ENCODE measurements around the gene TUBGCP3. TPM values are rescaled to one million over a fixed set of nuclear protein-coding genes. Genes with fewer than 3 reads are reported as not detected.

TUBGCP3 gene
- total and polyA plus RNA-seq, 9 donors = 19.4 to 58.0 (median 29.5) TPM

DNA sequence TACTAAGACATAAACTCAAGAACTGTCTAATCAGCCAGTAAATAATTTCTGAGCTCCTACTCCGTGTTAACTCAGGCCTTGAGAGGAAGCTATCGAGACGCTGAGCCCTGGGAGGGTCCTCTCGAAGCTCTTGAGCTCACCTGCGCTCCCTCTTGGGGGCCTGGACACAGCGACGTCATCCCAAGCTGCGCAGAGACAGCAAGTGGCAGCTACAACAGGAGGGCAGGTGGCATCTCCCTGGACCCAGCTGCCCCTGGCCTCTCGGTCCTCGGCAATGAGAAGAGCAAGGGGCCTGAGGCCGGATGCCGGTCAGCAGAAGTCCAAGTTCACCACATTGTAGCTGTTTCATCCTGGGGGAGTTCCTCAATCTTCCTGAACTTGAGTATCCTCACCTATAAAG, 30.5 kb upstream of the TUBGCP3 start:
- Histone ChIP-seq H3K27ac (no peak overlapping the region), H3K4me3 (no peak overlapping the region), H3K9me3 (no peaks in the 10 kb centered on the region), H3K4me1 (ENCODE audit: insufficient read depth) (peaks cover 2% of the 10 kb centered on the region), H3K36me3 (no peaks in the 10 kb centered on the region), H3K27me3 (no peaks in the 10 kb centered on the region)
- DNase-seq = no peak
- intact Hi-C loops (cut with DNase I) = no loop called here
- WGBS, 3 donors = 86 to 94% (median 92%) methylated on average over 12 of the region's 12 CpGs
- TF ChIP-seq POLR2A (IDR thresholded peaks at IDR 0.05) = no peak
- TF ChIP-seq, protein P1, sequence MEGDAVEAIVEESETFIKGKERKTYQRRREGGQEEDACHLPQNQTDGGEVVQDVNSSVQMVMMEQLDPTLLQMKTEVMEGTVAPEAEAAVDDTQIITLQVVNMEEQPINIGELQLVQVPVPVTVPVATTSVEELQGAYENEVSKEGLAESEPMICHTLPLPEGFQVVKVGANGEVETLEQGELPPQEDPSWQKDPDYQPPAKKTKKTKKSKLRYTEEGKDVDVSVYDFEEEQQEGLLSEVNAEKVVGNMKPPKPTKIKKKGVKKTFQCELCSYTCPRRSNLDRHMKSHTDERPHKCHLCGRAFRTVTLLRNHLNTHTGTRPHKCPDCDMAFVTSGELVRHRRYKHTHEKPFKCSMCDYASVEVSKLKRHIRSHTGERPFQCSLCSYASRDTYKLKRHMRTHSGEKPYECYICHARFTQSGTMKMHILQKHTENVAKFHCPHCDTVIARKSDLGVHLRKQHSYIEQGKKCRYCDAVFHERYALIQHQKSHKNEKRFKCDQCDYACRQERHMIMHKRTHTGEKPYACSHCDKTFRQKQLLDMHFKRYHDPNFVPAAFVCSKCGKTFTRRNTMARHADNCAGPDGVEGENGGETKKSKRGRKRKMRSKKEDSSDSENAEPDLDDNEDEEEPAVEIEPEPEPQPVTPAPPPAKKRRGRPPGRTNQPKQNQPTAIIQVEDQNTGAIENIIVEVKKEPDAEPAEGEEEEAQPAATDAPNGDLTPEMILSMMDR (IDR thresholded peaks at IDR 0.05) = no peak
- TF ChIP-seq EP300 (IDR thresholded peaks at IDR 0.05) = no peak

DNA sequence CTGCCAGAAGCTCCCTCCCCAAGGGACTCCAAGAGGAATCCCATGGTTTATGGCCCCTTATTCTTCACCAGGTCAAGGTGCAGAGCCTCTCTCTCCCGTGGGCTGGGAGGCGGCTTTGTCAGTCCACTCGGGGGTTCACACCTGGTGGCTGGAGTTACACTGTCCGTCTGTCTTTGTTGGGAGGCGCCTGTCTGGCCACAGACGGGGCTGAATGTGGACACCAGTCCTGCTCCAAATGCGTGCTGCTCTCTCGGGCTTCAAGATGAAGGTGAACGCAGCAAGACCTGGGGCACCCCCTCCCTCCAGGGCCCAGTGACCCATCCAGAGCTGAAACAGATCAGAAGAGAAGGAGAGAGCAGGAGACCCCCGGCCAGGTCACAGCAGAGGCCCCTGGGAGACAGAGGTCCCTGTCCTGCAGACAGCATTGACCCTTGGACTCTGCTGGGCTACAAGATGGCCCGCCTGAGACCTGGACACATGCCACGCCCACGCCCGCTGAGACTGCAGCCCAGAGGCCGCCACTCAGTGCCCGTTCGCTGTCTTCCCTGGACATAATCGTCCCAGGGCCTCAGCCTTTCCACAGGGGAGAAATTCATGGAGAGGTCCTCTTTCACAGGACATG, 29.9 kb upstream of the TUBGCP3 start:
- H3K4me1 ChIP-seq (ENCODE audit: insufficient read depth) = peaks cover 2% of the 10 kb centered on the region
- H3K27ac ChIP-seq = no peak overlapping the region
- TF ChIP-seq EP300 (IDR thresholded peaks at IDR 0.05) (no peak), POLR2A (IDR thresholded peaks at IDR 0.05) (no peak)
- TF ChIP-seq, protein P1 (IDR thresholded peaks at IDR 0.05) = no peak
- no peak for DNase-seq
- no peaks in the 10 kb centered on the region for H3K9me3 ChIP-seq
- WGBS, 3 donors = 81 to 87% (median 83%) methylated on average over 17 to 18 of the region's 18 CpGs
- H3K27me3 ChIP-seq = no peaks in the 10 kb centered on the region
- H3K4me3 ChIP-seq = no peak overlapping the region
- intact Hi-C loops (cut with DNase I) = no loop called here
- H3K36me3 ChIP-seq = no peaks in the 10 kb centered on the region

DNA sequence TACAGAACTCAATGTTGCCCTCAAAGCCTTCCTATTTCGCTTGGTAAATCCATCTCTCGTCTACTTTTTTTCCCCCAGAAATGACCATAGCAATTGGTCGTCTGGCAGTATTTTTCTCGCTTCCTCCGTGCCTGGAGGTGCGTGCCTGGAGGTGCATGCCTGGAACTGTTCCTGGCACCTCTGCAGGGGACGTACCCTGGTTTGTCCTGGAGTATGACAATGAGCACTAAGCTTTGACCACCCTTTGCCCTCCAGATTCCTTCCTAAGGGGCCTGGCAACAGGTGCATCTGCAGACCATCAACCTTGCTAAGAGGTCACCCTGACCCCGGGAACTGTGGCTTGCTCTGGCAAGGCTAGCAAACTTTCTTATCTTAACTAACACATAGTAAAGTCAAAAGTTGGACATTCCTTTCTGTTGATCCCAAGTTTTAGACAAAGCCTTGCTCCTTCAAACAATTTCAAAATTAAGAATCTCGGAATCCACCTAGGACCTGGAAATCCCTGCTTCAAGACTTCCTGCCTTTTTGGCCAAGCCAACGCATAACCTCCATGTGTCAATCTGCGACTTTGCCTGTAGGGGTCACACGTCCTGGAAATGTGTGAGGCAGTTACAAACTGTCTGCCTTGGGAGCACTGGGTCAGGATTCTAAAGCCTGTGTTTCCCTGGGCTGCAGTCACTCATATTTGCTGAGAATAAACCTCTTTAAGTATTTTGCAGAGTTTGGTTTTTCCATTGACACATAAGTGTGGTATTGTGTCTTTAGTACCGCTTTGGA, 28.8 kb upstream of the TUBGCP3 start:
- WGBS, 3 donors = 60 to 63% (median 61%) methylated on average over 13 of the region's 13 CpGs
- no peaks in the 10 kb centered on the region for H3K36me3 ChIP-seq
- H3K4me3 ChIP-seq = no peak overlapping the region
- intact Hi-C loops (cut with DNase I) = no loop called here
- no peaks in the 10 kb centered on the region for H3K9me3 ChIP-seq
- DNase-seq = no peak
- no peak for TF ChIP-seq POLR2A (IDR thresholded peaks at IDR 0.05)
- TF ChIP-seq, protein P1 (IDR thresholded peaks at IDR 0.05) = no peak
- no peak for TF ChIP-seq EP300 (IDR thresholded peaks at IDR 0.05)
- H3K27me3 ChIP-seq = no peaks in the 10 kb centered on the region
- H3K4me1 ChIP-seq (ENCODE audit: insufficient read depth) = peaks cover 2% of the 10 kb centered on the region
- H3K27ac ChIP-seq = no peak overlapping the region

DNA sequence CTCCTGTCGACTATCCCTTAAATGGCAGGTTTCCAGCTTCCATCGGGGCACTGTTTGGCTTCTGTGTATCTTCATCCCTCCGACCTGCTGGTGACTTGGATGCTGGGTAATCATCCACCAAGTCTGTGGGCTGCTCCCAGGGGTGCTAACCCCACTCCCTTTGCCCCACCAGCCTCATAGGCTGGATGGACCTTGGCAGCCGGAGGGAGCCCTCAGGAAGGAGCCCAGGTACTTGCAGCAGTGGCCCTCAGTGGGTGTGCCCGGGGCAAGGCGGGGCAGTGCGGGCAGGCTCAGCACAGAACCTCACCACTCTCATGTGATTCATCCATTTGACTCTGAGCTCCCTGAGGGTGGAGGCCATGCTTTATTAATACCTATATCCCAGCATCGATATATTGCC, 27.4 kb upstream of the TUBGCP3 start:
- no peaks in the 10 kb centered on the region for H3K27me3 ChIP-seq
- intact Hi-C loops (cut with DNase I) = no loop called here
- WGBS, 3 donors = 84 to 88% (median 84%) methylated on average over 8 of the region's 8 CpGs
- H3K9me3 ChIP-seq = no peaks in the 10 kb centered on the region
- no peak overlapping the region for H3K4me3 ChIP-seq
- no peak overlapping the region for H3K27ac ChIP-seq
- H3K4me1 ChIP-seq (ENCODE audit: insufficient read depth) = peaks cover 2% of the 10 kb centered on the region
- TF ChIP-seq POLR2A (IDR thresholded peaks at IDR 0.05) = no peak
- TF ChIP-seq, protein P1 (IDR thresholded peaks at IDR 0.05) = no peak
- no peak for TF ChIP-seq EP300 (IDR thresholded peaks at IDR 0.05)
- no peak for DNase-seq
- H3K36me3 ChIP-seq = no peaks in the 10 kb centered on the region
